KBM-7 (cell line): ENCODE results near the gene SSMEM1.
"Not testable (repeated sequence)": the region's sequence is repeated elsewhere in the genome, so short reads cannot be mapped to it uniquely, and the experiment has no call there.

Experiments
- DNase-seq: peaks from one replicate; pipeline ENCODE4 v3.0.0-alpha.2; 2015
- in situ Hi-C: fragments of 300-500 bp; cut with MboI; formaldehyde crosslinking; loops from 2 replicates; pipeline ENCODE4 v1.14.3; 2020; ENCODE audit warnings: low sequenced_read_pairs, low pct_unique_long_range_greater_than_20kb, mixed read lengths

SSMEM1 gene

GRCh38 chr7:130242198-130243014 lies 34.7 kb downstream of the SSMEM1 start:
- in situ Hi-C loops: no loop called here
- peak; percentile 67 for DNase-seq

GRCh38 chr7:130243486-130243885 lies 35.8 kb downstream of the SSMEM1 start:
- in situ Hi-C loops, DNase-seq: not testable (repeated sequence)

GRCh38 chr7:130246491-130246890 lies 38.8 kb downstream of the SSMEM1 start:
- DNase-seq, in situ Hi-C loops: not testable (repeated sequence)

GRCh38 chr7:130248842-130249241 lies 41.2 kb downstream of the SSMEM1 start:
- in situ Hi-C loops, DNase-seq: not testable (repeated sequence)

GRCh38 chr7:130249626-130250025 lies 42.0 kb downstream of the SSMEM1 start:
- in situ Hi-C loops, DNase-seq: not testable (repeated sequence)

- no peak for DNase-seq
- in situ Hi-C loops: no loop called here
Observed at GRCh38 chr7:130254555-130254954, 46.9 kb downstream of the SSMEM1 start.

- no peak for DNase-seq
- in situ Hi-C loops: no loop called here
Observed at GRCh38 chr7:130256704-130257103, 49.0 kb downstream of the SSMEM1 start.

- DNase-seq: no peak
- in situ Hi-C loops: no loop called here
Observed at GRCh38 chr7:130258494-130259078, 50.9 kb downstream of the SSMEM1 start.

- no peak for DNase-seq
- in situ Hi-C loops: no loop called here
Observed at GRCh38 chr7:130262448-130262847, 54.8 kb downstream of the SSMEM1 start.

GRCh38 chr7:130263130-130263529 lies 55.5 kb downstream of the SSMEM1 start:
- in situ Hi-C loops: no loop called here
- peak; percentile 52 for DNase-seq
